ENCODE results near the gene SFXN4. TPM values are rescaled to one million over a fixed set of nuclear protein-coding genes. Genes with fewer than 3 reads are reported as not detected.
A peak's percentile ranks its signal among the peaks of the same experiment; 100 is the strongest.
"Not testable (repeated sequence)": the region's sequence is repeated elsewhere in the genome, so short reads cannot be mapped to it uniquely, and the experiment has no call there.

Gene SFXN4
- total RNA-seq, 2 experiments from 2014 or later = 7.1 to 7.8 TPM

DNA sequence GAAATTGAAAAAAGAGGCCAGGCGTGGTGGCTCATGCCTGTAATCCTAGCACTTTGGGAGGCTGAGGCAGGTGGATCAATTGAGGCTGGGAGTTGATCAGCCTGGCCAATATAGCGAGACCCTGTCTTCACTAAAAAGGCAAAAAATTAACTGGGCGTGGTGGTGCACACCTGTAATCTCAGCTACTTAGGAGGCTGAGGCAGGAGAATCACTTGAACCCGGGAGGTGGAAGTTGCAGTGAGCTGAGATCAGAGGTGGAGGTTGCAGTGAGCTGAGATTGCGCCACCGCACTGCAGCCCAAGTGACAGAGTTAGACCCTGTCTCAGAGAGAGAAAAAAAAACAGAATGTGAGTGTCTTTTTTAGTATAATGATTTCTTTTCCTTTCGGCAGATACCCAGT is 59.6 kb downstream of the SFXN4 start:
- H3K27me3 ChIP-seq (ENCODE audit: control insufficient read depth in 1 of 2, insufficient read depth in 2 of 2, low read length in 2 of 2); H3K9me3 ChIP-seq (ENCODE audit: control insufficient read depth in 1 of 2, insufficient read depth in 1 of 2, low read length in 2 of 2); H3K9me3 Mint-ChIP-seq; H3K27ac ChIP-seq (ENCODE audit: low read depth in 1 of 2, low read length in 2 of 2); ATAC-seq (ENCODE audit: poor library complexity); H3K4me3 ChIP-seq (ENCODE audit: low read length); DNase-seq; H3K27ac Mint-ChIP-seq; CTCF ChIA-PET; H3K27me3 Mint-ChIP-seq: not testable (repeated sequence)
- Mint-ChIP-seq H3K4me3 (peak overlapping the region; percentile 25), H3K36me3 (ENCODE audit: low read depth) (peaks cover 25% of the 10 kb centered on the region), H3K4me1 (ENCODE audit: low read depth) (peaks cover 13% of the 10 kb centered on the region)
- Histone ChIP-seq H3K4me1 (ENCODE audit: insufficient read depth, low read length) (peaks cover 24% of the 10 kb centered on the region), H3K36me3 (ENCODE audit: insufficient read depth, low read length) (peaks cover 24% of the 10 kb centered on the region)
- intact Hi-C loops (cut with DNase I, micrococcal nuclease) = loop anchor here in 1 of 2 experiments (2.0 to 10.0 kb wide), 2 partner anchors 59 to 619 kb away; partner anchors contain the start of genes INPP5F and SFXN4
- POLR2A ChIA-PET = interaction anchor here (1.0 to 2.8 kb wide), 2 partner anchors 26 to 38 kb away, joined by 3 to 40 read pairs; partner anchors contain the start of gene EIF3A

DNA sequence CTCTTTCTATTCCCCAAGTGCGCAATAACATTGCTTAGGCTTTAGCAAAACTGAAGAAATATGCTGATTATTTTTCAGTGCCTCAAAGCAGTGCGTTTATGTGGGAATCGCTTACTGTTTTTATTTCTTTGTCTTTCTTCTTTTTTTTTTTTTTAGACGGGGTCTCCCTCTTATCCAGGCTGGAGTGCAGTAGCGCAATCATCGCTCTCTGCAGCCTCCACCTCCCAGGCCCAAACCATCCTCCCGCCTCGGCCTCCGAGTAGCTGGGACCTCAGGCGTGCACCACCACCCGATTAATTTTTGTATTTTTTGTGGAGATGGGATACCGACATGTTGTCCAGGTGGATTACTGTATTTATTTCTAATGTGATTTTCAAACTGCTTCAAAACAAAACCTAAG is 60.4 kb downstream of the SFXN4 start:
- DNase-seq (no peak), ATAC-seq (ENCODE audit: poor library complexity) (no peak)
- Mint-ChIP-seq H3K27ac (peak overlapping the region; percentile 69), H3K36me3 (ENCODE audit: low read depth) (peaks cover 19% of the 10 kb centered on the region), H3K9me3 (no peaks in the 10 kb centered on the region), H3K4me1 (ENCODE audit: low read depth) (peaks cover 13% of the 10 kb centered on the region), H3K27me3 (no peaks in the 10 kb centered on the region), H3K4me3 (peak overlapping the region; percentile 85)
- CTCF ChIA-PET = interaction anchor here (1.2 kb wide), 2 partner anchors 9 to 26 kb away, joined by 3 to 4 read pairs; no protein-coding TSS in a partner anchor
- Histone ChIP-seq H3K36me3 (ENCODE audit: insufficient read depth, low read length) (peaks cover 17% of the 10 kb centered on the region), H3K4me3 (ENCODE audit: low read length) (peak overlapping the region; percentile 66), H3K27me3 (ENCODE audit: control insufficient read depth in 1 of 2, insufficient read depth in 2 of 2, low read length in 2 of 2) (no peaks in the 10 kb centered on the region), H3K27ac (ENCODE audit: low read depth in 1 of 2, low read length in 2 of 2) (no peak overlapping the region), H3K4me1 (ENCODE audit: insufficient read depth, low read length) (peaks cover 26% of the 10 kb centered on the region), H3K9me3 (ENCODE audit: control insufficient read depth in 1 of 2, insufficient read depth in 1 of 2, low read length in 2 of 2) (no peaks in the 10 kb centered on the region)
- TF ChIP-seq CTCF (IDR thresholded peaks at IDR 0.05) = no peak
- intact Hi-C loops (cut with DNase I, micrococcal nuclease) = loop anchor here in 1 of 2 experiments (2.0 to 10.0 kb wide), 2 partner anchors 60 to 620 kb away; partner anchors contain the start of genes INPP5F and SFXN4
- POLR2A ChIA-PET = interaction anchor here (0.6 to 4.8 kb wide), 8 partner anchors 15 to 767 kb away, joined by 3 to 58 read pairs (median 6); partner anchors contain the start of genes EIF3A, MCMBP and RGS10

DNA sequence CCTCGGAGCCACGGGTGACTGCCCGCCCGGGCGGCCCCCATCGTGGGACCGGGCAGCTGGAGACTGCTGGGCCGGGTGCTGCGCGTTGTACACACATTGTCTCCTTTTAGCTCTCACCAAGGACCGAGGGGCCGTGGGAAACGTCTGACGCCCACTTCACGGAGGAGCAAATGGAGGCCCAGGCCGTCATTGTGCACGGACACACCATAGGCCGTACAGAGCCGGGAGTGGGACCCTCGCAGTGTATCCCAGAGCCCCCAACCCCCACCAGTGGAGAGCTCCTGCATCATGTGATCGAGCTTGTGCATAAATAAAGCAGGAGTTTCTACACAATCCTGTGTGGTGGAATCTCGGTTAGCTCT is 60.9 kb downstream of the SFXN4 start:
- peak overlapping the region; percentile 85 for H3K4me3 Mint-ChIP-seq
- intact Hi-C loops (cut with DNase I, micrococcal nuclease) = loop anchor here in 1 of 2 experiments (1.0 to 10.0 kb wide), 3 partner anchors 24 to 620 kb away; partner anchors contain the start of genes EIF3A, INPP5F and SFXN4
- no peaks in the 10 kb centered on the region for H3K9me3 ChIP-seq (ENCODE audit: control insufficient read depth in 1 of 2, insufficient read depth in 1 of 2, low read length in 2 of 2)
- H3K4me3 ChIP-seq (ENCODE audit: low read length) = peak overlapping the region; percentile 66
- H3K9me3 Mint-ChIP-seq = no peaks in the 10 kb centered on the region
- no peak overlapping the region for H3K27ac ChIP-seq (ENCODE audit: low read depth in 1 of 2, low read length in 2 of 2)
- peaks cover 13% of the 10 kb centered on the region for H3K4me1 Mint-ChIP-seq (ENCODE audit: low read depth)
- ATAC-seq (ENCODE audit: poor library complexity) (no peak), DNase-seq (no peak)
- peaks cover 14% of the 10 kb centered on the region for H3K36me3 ChIP-seq (ENCODE audit: insufficient read depth, low read length)
- H3K36me3 Mint-ChIP-seq (ENCODE audit: low read depth) = peaks cover 15% of the 10 kb centered on the region
- H3K4me1 ChIP-seq (ENCODE audit: insufficient read depth, low read length) = peaks cover 26% of the 10 kb centered on the region
- ChIA-PET CTCF (interaction anchor here (0.6 to 1.4 kb wide), 6 partner anchors 10 to 401 kb away, joined by 3 to 4 read pairs (median 3); no protein-coding TSS in a partner anchor), POLR2A (interaction anchor here (0.6 to 4.8 kb wide), 14 partner anchors 9 to 768 kb away, joined by 3 to 58 read pairs (median 6); partner anchors contain the start of genes EIF3A, GRK5, MCMBP and RGS10)
- H3K27ac Mint-ChIP-seq = peak overlapping the region; percentile 69
- no peaks in the 10 kb centered on the region for H3K27me3 Mint-ChIP-seq
- no peak for TF ChIP-seq CTCF (IDR thresholded peaks at IDR 0.05)
- no peaks in the 10 kb centered on the region for H3K27me3 ChIP-seq (ENCODE audit: control insufficient read depth in 1 of 2, insufficient read depth in 2 of 2, low read length in 2 of 2)

Data from CD4-positive, alpha-beta T cell (primary cell).